Ishikawa (cell line): ENCODE measurements around the gene FOXF1.

ENCODE experiments used
- CEBPB ChIP-seq: IDR thresholded peaks from 2 replicates; pipeline ENCODE4 v1.6.1; 2012
- CREB1 ChIP-seq: IDR thresholded peaks from 2 replicates; pipeline ENCODE4 v1.6.1; 2012; ENCODE audit warnings: low read depth
- EGR1 ChIP-seq: IDR thresholded peaks from 2 replicates; pipeline ENCODE4 v1.6.1; 2012
- EP300 ChIP-seq: IDR thresholded peaks from 2 replicates; pipeline ENCODE4 v1.6.1; 2012; ENCODE audit warnings: borderline replicate concordance
- FOXM1 ChIP-seq: IDR thresholded peaks from 2 replicates; pipeline ENCODE4 v1.6.1; 2012; ENCODE audit warnings: low read depth, borderline replicate concordance
- MAX ChIP-seq: IDR thresholded peaks from 2 replicates; pipeline ENCODE4 v1.6.1; 2012
- NFIC ChIP-seq: IDR thresholded peaks from 2 replicates; pipeline ENCODE4 v1.6.1; 2012
- RAD21 ChIP-seq: IDR thresholded peaks from 2 replicates; pipeline ENCODE4 v1.6.1; 2012; ENCODE audit warnings: low read depth
- REST ChIP-seq: IDR thresholded peaks from 2 replicates; pipeline ENCODE4 v1.6.1; 2012; ENCODE audit warnings: low read depth, mild to moderate bottlenecking
- TAF1 ChIP-seq: IDR thresholded peaks from 2 replicates; pipeline ENCODE4 v1.6.1; 2012; ENCODE audit warnings: low read depth, mild to moderate bottlenecking
- TCF12 ChIP-seq: IDR thresholded peaks from 2 replicates; pipeline ENCODE4 v1.6.1; 2012; ENCODE audit warnings: low read depth
- TEAD4 ChIP-seq: IDR thresholded peaks from 2 replicates; pipeline ENCODE4 v1.6.1; 2012
- USF1 ChIP-seq: IDR thresholded peaks from 2 replicates; pipeline ENCODE4 v1.6.1; 2012
- YY1 ChIP-seq: IDR thresholded peaks from 2 replicates; pipeline ENCODE4 v1.6.1; 2012; ENCODE audit warnings: low read depth
- ZBTB7A ChIP-seq: IDR thresholded peaks from 2 replicates; pipeline ENCODE4 v1.6.1; 2012; ENCODE audit warnings: low read depth

FOXF1 gene

GRCh38 chr16:86525696-86526095, 15.4 kb downstream of the FOXF1 start:
- TF ChIP-seq FOXM1, result no peak
- TF ChIP-seq NFIC, result no peak
- TF ChIP-seq CREB1, result no peak
- TF ChIP-seq CEBPB, result no peak
- no peak for TF ChIP-seq RAD21
- TF ChIP-seq YY1, result no peak
- TF ChIP-seq EGR1, result no peak
- no peak for TF ChIP-seq USF1
- no peak for TF ChIP-seq MAX
- TF ChIP-seq TEAD4, result no peak
- no peak for TF ChIP-seq TCF12
- TF ChIP-seq EP300, result no peak
- no peak for TF ChIP-seq REST
- TF ChIP-seq TAF1, result no peak
- no peak for TF ChIP-seq ZBTB7A

GRCh38 chr16:86527366-86527765, 17.0 kb downstream of the FOXF1 start:
- TF ChIP-seq CREB1 (no peak), USF1 (no peak), TAF1 (no peak), TEAD4 (no peak), EGR1 (no peak)

GRCh38 chr16:86528061-86528929, 18.0 kb downstream of the FOXF1 start:
- TF ChIP-seq NFIC (no peak), YY1 (no peak), EGR1 (no peak), USF1 (no peak), ZBTB7A (no peak), CEBPB (no peak), MAX (no peak), REST (no peak), TCF12 (no peak), FOXM1 (no peak), TEAD4 (no peak), EP300 (no peak), RAD21 (no peak)

GRCh38 chr16:86529160-86529559, 18.8 kb downstream of the FOXF1 start:
- no peak for TF ChIP-seq CEBPB
- no peak for TF ChIP-seq RAD21
- TF ChIP-seq TAF1, result no peak
- TF ChIP-seq TEAD4, result no peak
- TF ChIP-seq ZBTB7A, result no peak
- TF ChIP-seq EP300, result no peak
- no peak for TF ChIP-seq CREB1
- TF ChIP-seq FOXM1, result no peak
- TF ChIP-seq EGR1, result no peak
- no peak for TF ChIP-seq YY1
- TF ChIP-seq USF1, result no peak
- no peak for TF ChIP-seq NFIC
- no peak for TF ChIP-seq MAX
- TF ChIP-seq REST, result no peak
- TF ChIP-seq TCF12, result no peak
